PC-3 (cell line): ENCODE results near the gene UBE2E2. TPM values are rescaled to one million over a fixed set of nuclear protein-coding genes. Genes with fewer than 3 reads are reported as not detected.

Source experiments
- ATAC-seq: fragments of 200-7000 bp; cut with Tn5 transposase; 2 replicates; pipeline ENCODE4 v1.9.1; 2020; ENCODE audit warnings: mild to moderate bottlenecking, moderate library complexity
- BruUV-seq: library from RNA; stranded (reverse); fragments of 400-500 nt; replicated peaks from 2 replicates; lab custom pipeline; 2021; lab: Mats Ljungman, UMichigan
- CTCF ChIA-PET: fragments of 300-600 bp; sonication (Branson Sonifier 250); formaldehyde crosslinking; loops from one replicate; lab custom pipeline; 2022; ENCODE audit warnings: antibody characterized with exemption; lab: Charles Lee
- POLR2A ChIA-PET: fragments of 300-600 bp; sonication (Branson Sonifier 250); formaldehyde crosslinking; loops from one replicate; lab custom pipeline; 2022; ENCODE audit warnings: antibody characterized with exemption; ENCODE audit not compliant: unreplicated experiment; lab: Charles Lee
- DNase-seq: peaks from one replicate; pipeline ENCODE4 v3.0.0-alpha.2; 2015
- H2AFZ ChIP-seq: fragments of 300-600 bp; sonication (generic); 2 replicates; pipeline ENCODE4 v1.6.0; 2016; ENCODE audit warnings: antibody characterized with exemption, low read length
- H3F3A ChIP-seq: fragments of 300-600 bp; sonication (generic); one replicate; pipeline ENCODE4 v1.6.0; 2017; ENCODE audit warnings: antibody characterized with exemption, low read length, control low read depth, mild to moderate bottlenecking; ENCODE audit not compliant: unreplicated experiment
- H3K27ac ChIP-seq: fragments of 300-600 bp; sonication (generic); 2 replicates; pipeline ENCODE4 v1.5.1; 2016; ENCODE audit warnings: mild to moderate bottlenecking, low read length
- H3K27me3 ChIP-seq: fragments of 300-600 bp; sonication (generic); 2 replicates; pipeline ENCODE4 v1.6.1; 2016; ENCODE audit warnings: low read length, mixed read lengths
- H3K36me3 ChIP-seq: fragments of 300-600 bp; sonication (generic); 2 replicates; pipeline ENCODE4 v1.6.1; 2016; ENCODE audit warnings: low read depth, mixed run types, low read length, mixed read lengths
- H3K4me1 ChIP-seq: fragments of 300-600 bp; sonication (generic); 2 replicates; pipeline ENCODE4 v1.5.1; 2016; ENCODE audit warnings: low read length; ENCODE audit not compliant: insufficient read depth
- H3K4me2 ChIP-seq: fragments of 300-600 bp; sonication (generic); 2 replicates; pipeline ENCODE4 v1.6.0; 2016; ENCODE audit warnings: low read length
- H3K4me3 ChIP-seq: fragments of 300-600 bp; sonication (generic); 2 replicates; pipeline ENCODE4 v1.5.1; 2016; ENCODE audit warnings: mild to moderate bottlenecking, low read length, mixed read lengths
- H3K79me2 ChIP-seq: fragments of 300-600 bp; sonication (generic); 2 replicates; pipeline ENCODE4 v1.6.1; 2017; ENCODE audit warnings: low read length, mixed read lengths
- H3K9ac ChIP-seq: fragments of 300-600 bp; sonication (generic); 2 replicates; pipeline ENCODE4 v1.6.0; 2016; ENCODE audit warnings: mild to moderate bottlenecking, low read length
- H3K9me2 ChIP-seq: fragments of 300-600 bp; sonication (generic); replicated peaks from 2 replicates; pipeline ENCODE4 v1.6.1; 2016; ENCODE audit warnings: mixed run types, low read length, mixed read lengths
- H3K9me3 ChIP-seq: fragments of 300-600 bp; sonication (generic); 2 replicates; pipeline ENCODE4 v1.6.1; 2016; ENCODE audit warnings: low read length, mixed read lengths
- H4K20me1 ChIP-seq: fragments of 300-600 bp; sonication (generic); 2 replicates; pipeline ENCODE4 v1.6.1; 2016; ENCODE audit warnings: low read length, mixed read lengths
- EZH2 ChIP-seq: fragments of 300-600 bp; sonication (generic); IDR thresholded peaks from one replicate; pipeline ENCODE4 v1.6.1; 2017; ENCODE audit warnings: antibody characterized with exemption, mild to moderate bottlenecking, low read length; ENCODE audit not compliant: unreplicated experiment
- EZH2phosphoT487 ChIP-seq: fragments of 300-600 bp; sonication (generic); IDR thresholded peaks from 2 replicates; pipeline ENCODE4 v1.6.1; 2018; ENCODE audit warnings: mild to moderate bottlenecking, antibody characterized with exemption, low read length, borderline replicate concordance
- intact Hi-C: fragments of 100-400 bp; cut with micrococcal nuclease; formaldehyde crosslinking; loops from 2 replicates; pipeline ENCODE4 v1.9.0; 2023
- total RNA-seq: library from RNA; depleted of rRNA; stranded (reverse); fragments of >200 nt; gene quantifications from 2 replicates; pipeline ENCODE4 v1.2.3, GENCODE V29; 2014
- TF ChIP-seq, protein P1 (sequence below): fragments of 300-600 bp; sonication (generic); conservative IDR thresholded peaks from 2 replicates; pipeline ENCODE4 v1.5.1; 2017; ENCODE audit warnings: antibody characterized with exemption, low read depth, mild to moderate bottlenecking, low read length

Gene UBE2E2
- total RNA-seq, 1 experiment from 2014 or later, result 25.6 TPM

DNA sequence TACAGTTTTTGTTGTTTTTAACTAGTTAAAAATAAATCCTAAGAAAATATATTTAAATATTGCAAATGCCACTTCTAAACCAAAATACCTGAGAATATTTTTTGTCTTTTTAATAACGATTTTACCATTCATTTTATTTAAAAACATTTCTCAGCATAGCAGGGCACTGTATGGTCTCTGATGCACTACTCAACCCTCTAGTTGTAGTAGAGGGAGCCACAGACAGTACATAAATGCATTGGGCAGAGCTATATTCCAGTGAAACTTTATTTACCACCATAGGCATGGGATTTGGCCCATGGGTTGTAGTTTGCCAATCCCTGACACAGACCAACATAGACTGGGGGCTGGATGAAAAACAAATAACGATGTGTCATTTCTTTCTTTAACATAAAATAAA is 388.2 kb downstream of the UBE2E2 start:
- Histone ChIP-seq H3K9me2 (no peaks in the 10 kb centered on the region), H3K4me3 (no peak overlapping the region), H3K4me1 (peaks cover 11% of the 10 kb centered on the region; the same call in 1 of the 2 replicates), H3F3A (no peaks in the 10 kb centered on the region), H3K79me2 (no peaks in the 10 kb centered on the region), H3K36me3 (no peaks in the 10 kb centered on the region), H3K9ac (no peak overlapping the region), H3K9me3 (no peaks in the 10 kb centered on the region), H4K20me1 (no peaks in the 10 kb centered on the region), H2AFZ (no peak overlapping the region), H3K27ac (no peak overlapping the region), H3K27me3 (no peaks in the 10 kb centered on the region), H3K4me2 (no peak overlapping the region)
- CTCF ChIA-PET, result no interaction called here
- BruUV-seq, result no TSS peak
- no peak for ATAC-seq
- TF ChIP-seq EZH2 (no peak), EZH2phosphoT487 (no peak)
- TF ChIP-seq, protein P1, sequence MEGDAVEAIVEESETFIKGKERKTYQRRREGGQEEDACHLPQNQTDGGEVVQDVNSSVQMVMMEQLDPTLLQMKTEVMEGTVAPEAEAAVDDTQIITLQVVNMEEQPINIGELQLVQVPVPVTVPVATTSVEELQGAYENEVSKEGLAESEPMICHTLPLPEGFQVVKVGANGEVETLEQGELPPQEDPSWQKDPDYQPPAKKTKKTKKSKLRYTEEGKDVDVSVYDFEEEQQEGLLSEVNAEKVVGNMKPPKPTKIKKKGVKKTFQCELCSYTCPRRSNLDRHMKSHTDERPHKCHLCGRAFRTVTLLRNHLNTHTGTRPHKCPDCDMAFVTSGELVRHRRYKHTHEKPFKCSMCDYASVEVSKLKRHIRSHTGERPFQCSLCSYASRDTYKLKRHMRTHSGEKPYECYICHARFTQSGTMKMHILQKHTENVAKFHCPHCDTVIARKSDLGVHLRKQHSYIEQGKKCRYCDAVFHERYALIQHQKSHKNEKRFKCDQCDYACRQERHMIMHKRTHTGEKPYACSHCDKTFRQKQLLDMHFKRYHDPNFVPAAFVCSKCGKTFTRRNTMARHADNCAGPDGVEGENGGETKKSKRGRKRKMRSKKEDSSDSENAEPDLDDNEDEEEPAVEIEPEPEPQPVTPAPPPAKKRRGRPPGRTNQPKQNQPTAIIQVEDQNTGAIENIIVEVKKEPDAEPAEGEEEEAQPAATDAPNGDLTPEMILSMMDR, result no peak
- intact Hi-C loops, result no loop called here
- POLR2A ChIA-PET, result no interaction called here
- DNase-seq, result no peak

GRCh38 chr3:23592961-23593931 is 390.1 kb downstream of the UBE2E2 start:
- DNase-seq (peak; percentile 28), ATAC-seq (peak; percentile 18; the same call in 1 of the 2 replicates)
- no peaks in the 10 kb centered on the region for H3K9me3 ChIP-seq
- H3K36me3 ChIP-seq, result no peaks in the 10 kb centered on the region
- no peak overlapping the region for H3K27ac ChIP-seq
- TF ChIP-seq EZH2phosphoT487, result no peak
- no peak for TF ChIP-seq EZH2
- TF ChIP-seq, protein P1, result no peak
- no peak overlapping the region for H3K4me2 ChIP-seq
- peaks cover 11% of the 10 kb centered on the region; the same call in 1 of the 2 replicates for H3K4me1 ChIP-seq
- no peak overlapping the region for H3K9ac ChIP-seq
- no peaks in the 10 kb centered on the region for H3K27me3 ChIP-seq
- intact Hi-C loops, result no loop called here
- no peak overlapping the region for H2AFZ ChIP-seq
- no peaks in the 10 kb centered on the region for H3K79me2 ChIP-seq
- ChIA-PET CTCF (no interaction called here), POLR2A (interaction anchor here (0.7 kb wide), 1 partner anchor 262 kb away, joined by 4 read pairs; no protein-coding TSS in a partner anchor)
- H3K4me3 ChIP-seq, result no peak overlapping the region
- no peaks in the 10 kb centered on the region for H3F3A ChIP-seq
- no peaks in the 10 kb centered on the region for H4K20me1 ChIP-seq
- no TSS peak for BruUV-seq
- H3K9me2 ChIP-seq, result no peaks in the 10 kb centered on the region

- H4K20me1 ChIP-seq, result no peaks in the 10 kb centered on the region
- no peak overlapping the region for H3K27ac ChIP-seq
- H3K4me2 ChIP-seq, result no peak overlapping the region
- no TSS peak for BruUV-seq
- no peaks in the 10 kb centered on the region for H3K9me3 ChIP-seq
- H2AFZ ChIP-seq, result no peak overlapping the region
- H3K9me2 ChIP-seq, result no peaks in the 10 kb centered on the region
- intact Hi-C loops, result no loop called here
- H3K4me3 ChIP-seq, result no peak overlapping the region
- no peaks in the 10 kb centered on the region for H3K79me2 ChIP-seq
- POLR2A ChIA-PET, result no interaction called here
- DNase-seq (no peak), ATAC-seq (no peak)
- no peaks in the 10 kb centered on the region for H3F3A ChIP-seq
- CTCF ChIA-PET, result no interaction called here
- H3K4me1 ChIP-seq, result peaks cover 11% of the 10 kb centered on the region
- TF ChIP-seq, protein P1, result no peak
- TF ChIP-seq EZH2 (no peak), EZH2phosphoT487 (no peak)
- H3K36me3 ChIP-seq, result no peaks in the 10 kb centered on the region
- H3K27me3 ChIP-seq, result no peaks in the 10 kb centered on the region
- H3K9ac ChIP-seq, result no peak overlapping the region
Measured at GRCh38 chr3:23594066-23594465, 390.9 kb downstream of the UBE2E2 start.
